A549 (cell line): ENCODE data around the gene SLC11A2.

Source experiments
- CHD4 ChIP-seq: fragments of 200-600 bp; sonication (generic); IDR thresholded peaks from 2 replicates; pipeline ENCODE4 v1.6.1; 2016; ENCODE audit warnings: antibody characterized with exemption, mild to moderate bottlenecking, borderline replicate concordance
- CTCF ChIP-seq: fragments of >200 bp; sonication (Bioruptor Twin); formaldehyde crosslinking; IDR thresholded peaks from 3 replicates; pipeline ENCODE4 v1.5.1; 2016
- POLR2A ChIP-seq: IDR thresholded peaks from 2 replicates; pipeline ENCODE4 v1.6.1; 2012; ENCODE audit warnings: mild to moderate bottlenecking, low read length
- RCOR1 ChIP-seq: fragments of 150-350 bp; IDR thresholded peaks from 2 replicates; pipeline ENCODE4 v1.6.1; 2014; ENCODE audit warnings: antibody characterized with exemption, low read length, low read depth
- TF ChIP-seq, protein P1 (sequence below): fragments of >200 bp; sonication (Bioruptor Twin); formaldehyde crosslinking; IDR thresholded peaks from 3 replicates; pipeline ENCODE4 v1.6.1; 2016
- TF ChIP-seq, protein P2 (sequence below): fragments of 150-350 bp; IDR thresholded peaks from 2 replicates; pipeline ENCODE4 v1.6.1; 2014; ENCODE audit warnings: low read depth, mild to moderate bottlenecking, low read length

DNA sequence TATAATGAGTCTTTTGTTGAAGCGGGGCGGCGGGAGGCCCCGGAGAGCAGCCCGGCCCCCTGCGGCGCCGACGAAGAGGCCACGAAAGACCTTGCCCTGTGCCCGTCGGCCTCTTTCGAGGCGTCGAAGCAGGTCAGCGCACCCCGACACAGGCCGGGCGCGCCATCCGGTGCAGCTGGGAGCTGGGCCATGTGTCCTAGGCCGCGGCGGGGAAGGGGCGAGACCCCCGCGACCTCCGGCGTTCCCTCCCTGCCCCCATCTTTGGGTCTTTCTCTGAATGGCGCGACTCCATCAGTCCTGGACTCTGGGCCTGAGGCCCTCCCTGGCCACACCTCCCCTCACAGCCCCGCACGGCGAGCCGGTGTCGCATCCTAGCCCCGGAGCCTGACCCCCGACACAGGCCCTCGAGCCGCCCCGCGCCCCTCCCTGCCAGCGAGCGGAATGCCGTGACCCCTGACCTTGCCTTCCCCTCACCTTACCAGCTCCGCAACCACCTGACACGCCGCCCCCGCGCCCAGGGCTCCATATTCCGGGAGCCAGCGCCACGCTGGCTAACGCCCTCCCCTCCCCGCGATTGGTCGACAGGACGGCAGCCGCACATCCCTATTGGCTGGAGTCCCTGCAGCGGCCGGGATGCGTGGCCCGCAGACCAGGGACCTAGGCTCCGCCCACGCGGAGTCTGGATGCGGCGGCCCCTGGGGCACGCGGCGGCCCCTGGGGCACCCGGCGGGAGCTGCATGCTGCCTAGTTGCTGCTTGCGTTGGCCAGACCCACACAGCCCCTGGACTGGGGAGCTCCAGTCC, at the start of gene SLC11A2:
- TF ChIP-seq CHD4, result no peak
- no peak for TF ChIP-seq CTCF
- peak; percentile 92 for TF ChIP-seq POLR2A
- TF ChIP-seq, protein P1, sequence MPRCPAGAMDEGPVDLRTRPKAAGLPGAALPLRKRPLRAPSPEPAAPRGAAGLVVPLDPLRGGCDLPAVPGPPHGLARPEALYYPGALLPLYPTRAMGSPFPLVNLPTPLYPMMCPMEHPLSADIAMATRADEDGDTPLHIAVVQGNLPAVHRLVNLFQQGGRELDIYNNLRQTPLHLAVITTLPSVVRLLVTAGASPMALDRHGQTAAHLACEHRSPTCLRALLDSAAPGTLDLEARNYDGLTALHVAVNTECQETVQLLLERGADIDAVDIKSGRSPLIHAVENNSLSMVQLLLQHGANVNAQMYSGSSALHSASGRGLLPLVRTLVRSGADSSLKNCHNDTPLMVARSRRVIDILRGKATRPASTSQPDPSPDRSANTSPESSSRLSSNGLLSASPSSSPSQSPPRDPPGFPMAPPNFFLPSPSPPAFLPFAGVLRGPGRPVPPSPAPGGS, result 0 out of 3 replicates have a peak, but pooled peaks have one; percentile 4
- TF ChIP-seq RCOR1, result no peak
- TF ChIP-seq, protein P2, sequence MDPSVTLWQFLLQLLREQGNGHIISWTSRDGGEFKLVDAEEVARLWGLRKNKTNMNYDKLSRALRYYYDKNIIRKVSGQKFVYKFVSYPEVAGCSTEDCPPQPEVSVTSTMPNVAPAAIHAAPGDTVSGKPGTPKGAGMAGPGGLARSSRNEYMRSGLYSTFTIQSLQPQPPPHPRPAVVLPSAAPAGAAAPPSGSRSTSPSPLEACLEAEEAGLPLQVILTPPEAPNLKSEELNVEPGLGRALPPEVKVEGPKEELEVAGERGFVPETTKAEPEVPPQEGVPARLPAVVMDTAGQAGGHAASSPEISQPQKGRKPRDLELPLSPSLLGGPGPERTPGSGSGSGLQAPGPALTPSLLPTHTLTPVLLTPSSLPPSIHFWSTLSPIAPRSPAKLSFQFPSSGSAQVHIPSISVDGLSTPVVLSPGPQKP, result no peak
